Measurements from ENCODE around the gene PRR15L. TPM values are rescaled to one million over a fixed set of nuclear protein-coding genes. Genes with fewer than 3 reads are reported as not detected.

Gene PRR15L
- total RNA-seq, 4 donors from 2014 or later: 111 to 230 (median 182) TPM

- in situ Hi-C loops (cut with MboI; ENCODE audit: low pct_ligation_motif_present in 1 of 4, low pct_unique_long_range_greater_than_20kb in 1 of 4, low sequenced_read_pairs in 3 of 4) (loop anchor here in 1 of 4 donors (25.0 kb wide), 1 partner anchor 136 kb away; the partner anchor contains the start of genes LRRC46, MRPL10 and SCRN2), intact Hi-C loops (cut with DNase I; ENCODE audit: low total_unique reads) (no loop called here)
- peaks cover 13 to 32% (median 21%) of the 10 kb centered on the region in 4 donors for H3K4me1 ChIP-seq
- no peak for DNase-seq
- H3K4me3 ChIP-seq: no peak overlapping the region
- TF ChIP-seq POLR2A (IDR thresholded peaks at IDR 0.05) (no peak), POLR2AphosphoS5 (IDR thresholded peaks at IDR 0.05) (no peak), EP300 (IDR thresholded peaks at IDR 0.05; ENCODE audit: low read depth) (no peak), CTCF (IDR thresholded peaks at IDR 0.05) (no peak)
- no peak overlapping the region for H3K27ac ChIP-seq
- 83 to 98% methylated on average over 2 to 8 of the region's 8 CpGs for WGBS, 2 donors (ENCODE audit: low coverage in 1 of 2)
- peaks cover 0 to 26% (median 9%) of the 10 kb centered on the region in 4 donors for H3K36me3 ChIP-seq
- H3K9me3 ChIP-seq: no peaks in the 10 kb centered on the region
- H3K27me3 ChIP-seq: no peaks in the 10 kb centered on the region
Measured at GRCh38 chr17:47973541-47973940, 15.9 kb upstream of the PRR15L start.

- in situ Hi-C loops (cut with MboI; ENCODE audit: low pct_ligation_motif_present in 1 of 4, low pct_unique_long_range_greater_than_20kb in 1 of 4, low sequenced_read_pairs in 3 of 4) (loop anchor here in 1 of 4 donors (25.0 kb wide), 1 partner anchor 134 kb away; the partner anchor contains the start of genes LRRC46, MRPL10 and SCRN2), intact Hi-C loops (cut with DNase I; ENCODE audit: low total_unique reads) (no loop called here)
- H3K36me3 ChIP-seq: peaks cover 0 to 16% (median 5%) of the 10 kb centered on the region in 4 donors
- TF ChIP-seq POLR2AphosphoS5 (IDR thresholded peaks at IDR 0.05): peak; percentile 85 to 93 (median 88)
- TF ChIP-seq POLR2A (IDR thresholded peaks at IDR 0.05): peak; percentile 78
- peak; percentile 86 to 100 (median 98) for TF ChIP-seq CTCF (IDR thresholded peaks at IDR 0.05)
- no peak for TF ChIP-seq EP300 (IDR thresholded peaks at IDR 0.05; ENCODE audit: low read depth)
- WGBS, 2 donors (ENCODE audit: low coverage in 1 of 2): 1% methylated on average over 51 of the region's 62 CpGs; no CpG with 5 or more reads in 1 of the 2 donors
- H3K27ac ChIP-seq: peak within 1 kb of the TSS; percentile 79 to 91 (median 88)
- H3K4me1 ChIP-seq: peaks cover 20 to 58% (median 37%) of the 10 kb centered on the region in 4 donors
- no peaks in the 10 kb centered on the region for H3K9me3 ChIP-seq
- peak within 1 kb of the TSS; percentile 63 to 96 (median 77) for H3K4me3 ChIP-seq
- H3K27me3 ChIP-seq: no peaks in the 10 kb centered on the region
- peak; percentile 100 for DNase-seq
Measured at GRCh38 chr17:47970725-47971499, 13.2 kb upstream of the PRR15L start, which contains the start of gene CDK5RAP3. TSS of gene CDK5RAP3 (plus strand) at chr17:47971113. CDS start at chr17:47971147, 34 bp downstream.

GRCh38 chr17:47969930-47970724 lies 12.4 kb upstream of the PRR15L start:
- WGBS, 2 donors (ENCODE audit: low coverage in 1 of 2): 47 to 80% methylated on average over 7 to 15 of the region's 15 CpGs
- Histone ChIP-seq H3K36me3 (peaks cover 0 to 10% (median 4%) of the 10 kb centered on the region in 4 donors), H3K4me3 (peak overlapping the region; percentile 14 to 89 (median 39)), H3K27me3 (no peaks in the 10 kb centered on the region), H3K4me1 (peaks cover 26 to 66% (median 44%) of the 10 kb centered on the region in 4 donors), H3K27ac (peak overlapping the region; percentile 44 to 88 (median 65)), H3K9me3 (no peaks in the 10 kb centered on the region)
- in situ Hi-C loops (cut with MboI; ENCODE audit: low pct_ligation_motif_present in 1 of 4, low pct_unique_long_range_greater_than_20kb in 1 of 4, low sequenced_read_pairs in 3 of 4) (loop anchor here in 1 of 4 donors (25.0 kb wide), 1 partner anchor 133 kb away; the partner anchor contains the start of genes LRRC46, MRPL10 and SCRN2), intact Hi-C loops (cut with DNase I; ENCODE audit: low total_unique reads) (no loop called here)
- TF ChIP-seq POLR2A (IDR thresholded peaks at IDR 0.05) (no peak), EP300 (IDR thresholded peaks at IDR 0.05; ENCODE audit: low read depth) (no peak), CTCF (IDR thresholded peaks at IDR 0.05) (no peak), POLR2AphosphoS5 (IDR thresholded peaks at IDR 0.05) (no peak)
- DNase-seq: no peak
